Right lobe of liver (tissue), 4 donors: ENCODE data around the gene HNRNPM.

ENCODE experiments used
- POLR2A ChIP-seq: fragments of 450-650 bp; IDR thresholded peaks from one replicate; pipeline ENCODE4 v1.6.1; 2017; ENCODE audit warnings: antibody characterized with exemption, mild to moderate bottlenecking
- TF ChIP-seq, protein P1 (sequence below), 4 donors: fragments of 200-600 bp in 3 of 4; fragments of 450-650 bp in 1 of 4; IDR thresholded peaks; one replicate each; pipeline versions ENCODE4 v1.5.1 to v1.8.0; 2016 to 2022; ENCODE audit warnings: antibody characterized with exemption in 4 of 4, mild to moderate bottlenecking in 2 of 4
- donor health status: DM: no; HTN: no; CAD: no.
- donor health status: DM: no; HTN: no; CAD: no.
- donor health status: DM: no; HTN: yes; CAD: no.

DNA sequence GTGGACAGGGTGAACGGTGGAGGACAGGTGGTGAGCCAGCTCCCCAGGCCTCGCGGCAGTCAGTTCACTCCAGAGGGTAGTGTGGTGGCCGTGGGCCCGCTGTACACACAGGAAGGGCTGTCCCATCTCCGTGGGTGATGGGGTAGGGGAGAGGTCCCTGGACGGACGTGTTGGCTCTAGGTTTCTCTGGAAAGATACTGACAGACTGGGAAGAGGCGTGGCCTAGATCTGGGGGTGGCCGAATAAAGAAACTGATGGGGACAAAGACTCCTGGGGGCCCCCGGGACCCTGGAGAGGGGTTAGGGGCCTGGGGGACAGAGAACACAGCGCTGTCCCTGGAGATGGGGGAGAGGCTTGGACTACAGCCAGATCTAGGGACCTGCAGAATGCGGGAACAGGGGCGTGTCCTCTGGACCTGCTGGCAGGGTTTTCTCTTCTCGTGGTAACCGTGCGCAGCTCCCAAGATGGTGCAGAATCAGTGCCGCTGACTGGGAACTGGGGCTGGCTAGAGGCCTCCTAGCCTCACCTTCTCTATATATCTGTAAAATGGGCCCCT, 61.7 kb downstream of the HNRNPM start:
- TF ChIP-seq, protein P1, sequence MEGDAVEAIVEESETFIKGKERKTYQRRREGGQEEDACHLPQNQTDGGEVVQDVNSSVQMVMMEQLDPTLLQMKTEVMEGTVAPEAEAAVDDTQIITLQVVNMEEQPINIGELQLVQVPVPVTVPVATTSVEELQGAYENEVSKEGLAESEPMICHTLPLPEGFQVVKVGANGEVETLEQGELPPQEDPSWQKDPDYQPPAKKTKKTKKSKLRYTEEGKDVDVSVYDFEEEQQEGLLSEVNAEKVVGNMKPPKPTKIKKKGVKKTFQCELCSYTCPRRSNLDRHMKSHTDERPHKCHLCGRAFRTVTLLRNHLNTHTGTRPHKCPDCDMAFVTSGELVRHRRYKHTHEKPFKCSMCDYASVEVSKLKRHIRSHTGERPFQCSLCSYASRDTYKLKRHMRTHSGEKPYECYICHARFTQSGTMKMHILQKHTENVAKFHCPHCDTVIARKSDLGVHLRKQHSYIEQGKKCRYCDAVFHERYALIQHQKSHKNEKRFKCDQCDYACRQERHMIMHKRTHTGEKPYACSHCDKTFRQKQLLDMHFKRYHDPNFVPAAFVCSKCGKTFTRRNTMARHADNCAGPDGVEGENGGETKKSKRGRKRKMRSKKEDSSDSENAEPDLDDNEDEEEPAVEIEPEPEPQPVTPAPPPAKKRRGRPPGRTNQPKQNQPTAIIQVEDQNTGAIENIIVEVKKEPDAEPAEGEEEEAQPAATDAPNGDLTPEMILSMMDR (IDR thresholded peaks at IDR 0.05), result peak in 1 of 4 donors; percentile 5
- TF ChIP-seq POLR2A, result no peak
